GM20431 (cell line): ENCODE data around the gene KCNN2.

Experiments used
- in situ Hi-C: fragments of 300-500 bp; cut with MseI, MboI; formaldehyde crosslinking; loops from one replicate; pipeline ENCODE4 v1.15.0; 2020; ENCODE audit warnings: low sequenced_read_pairs; ENCODE audit not compliant: unreplicated experiment

KCNN2 gene

DNA sequence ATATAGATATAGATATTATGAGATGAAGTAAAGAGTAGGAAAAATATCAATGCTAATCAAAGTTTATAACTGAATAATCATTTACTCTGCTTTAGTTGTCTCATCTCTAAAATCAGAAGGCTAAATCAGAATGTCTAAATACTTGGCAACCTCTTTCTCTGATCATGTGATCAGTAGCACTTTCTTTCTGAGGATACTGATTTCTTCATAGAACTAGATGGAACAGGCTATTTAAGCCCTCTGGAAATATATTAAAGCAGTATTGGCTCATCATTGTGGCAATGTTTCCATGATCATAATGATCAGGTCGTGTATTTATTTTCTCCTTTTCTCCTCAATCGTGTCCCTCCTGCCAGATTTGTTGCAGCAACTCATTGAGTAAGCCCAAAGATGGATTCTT, 109.7 kb downstream of the KCNN2 start:
- in situ Hi-C loops = loop anchor here (25.0 kb wide), 1 partner anchor 784 kb away; no protein-coding TSS in a partner anchor

DNA sequence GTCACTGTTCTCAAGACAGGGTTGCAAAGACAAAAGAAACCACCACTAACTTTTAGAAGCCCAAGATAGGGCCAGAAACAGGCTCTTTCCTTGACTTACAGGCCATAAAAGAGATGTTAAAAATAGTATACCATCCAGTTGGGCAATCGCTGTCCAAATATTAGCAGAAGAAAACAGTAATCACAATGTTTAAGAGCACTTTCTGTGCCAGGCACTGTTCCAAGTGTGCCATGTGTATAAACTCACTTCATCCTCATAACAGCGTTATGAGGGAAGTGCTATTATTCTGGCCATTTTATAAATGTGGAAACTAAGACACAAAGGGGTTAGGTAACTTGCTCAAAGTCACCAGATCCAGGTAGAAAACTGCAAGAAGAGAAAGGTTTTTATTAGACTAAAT, 111.7 kb downstream of the KCNN2 start:
- in situ Hi-C loops = loop anchor here (25.0 kb wide), 1 partner anchor 786 kb away; no protein-coding TSS in a partner anchor

DNA sequence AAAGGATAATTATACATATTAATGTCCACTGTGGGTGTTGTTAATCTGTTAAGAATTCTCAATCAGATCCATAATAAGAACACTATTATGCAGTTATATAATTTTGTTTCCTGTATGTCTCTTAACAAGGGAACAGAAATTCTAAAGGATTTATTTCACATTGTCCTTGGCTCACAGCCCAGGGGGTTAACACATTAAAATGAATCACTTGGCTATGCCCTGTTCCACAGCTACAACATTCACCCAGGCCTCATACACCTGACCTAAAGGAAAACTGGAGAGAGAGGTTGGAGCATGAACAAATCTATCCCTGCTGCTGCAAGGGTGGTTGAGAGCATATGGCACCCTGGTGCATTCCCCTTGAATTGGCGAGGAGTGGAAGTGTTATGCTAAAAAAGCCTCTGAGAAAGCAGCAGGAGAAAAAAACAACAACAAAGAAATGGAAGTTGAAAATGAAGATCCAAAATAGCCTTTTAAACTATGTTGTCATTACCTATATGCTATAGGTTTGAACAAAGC, 116.0 kb downstream of the KCNN2 start:
- in situ Hi-C loops = no loop called here

DNA sequence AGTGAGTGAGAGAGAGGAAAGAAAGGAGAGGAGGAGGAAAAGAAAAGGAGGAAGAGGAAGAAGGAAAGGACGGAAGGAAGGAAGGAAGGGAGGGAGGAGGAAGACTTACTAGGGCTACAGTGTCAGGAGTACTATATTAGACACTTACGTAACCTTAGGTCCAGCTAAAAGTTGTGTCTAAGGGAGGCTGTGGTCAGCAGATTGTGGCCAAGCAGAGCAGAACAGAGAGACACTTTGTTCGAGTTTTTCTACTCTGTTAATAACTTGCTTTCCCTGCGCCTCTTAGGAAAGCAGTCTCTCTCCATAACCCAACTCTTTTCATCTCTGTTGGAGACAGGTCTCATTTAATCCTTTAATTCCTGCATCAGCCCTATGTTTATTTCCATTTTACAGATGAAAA, 138.9 kb downstream of the KCNN2 start:
- in situ Hi-C loops = no loop called here

DNA sequence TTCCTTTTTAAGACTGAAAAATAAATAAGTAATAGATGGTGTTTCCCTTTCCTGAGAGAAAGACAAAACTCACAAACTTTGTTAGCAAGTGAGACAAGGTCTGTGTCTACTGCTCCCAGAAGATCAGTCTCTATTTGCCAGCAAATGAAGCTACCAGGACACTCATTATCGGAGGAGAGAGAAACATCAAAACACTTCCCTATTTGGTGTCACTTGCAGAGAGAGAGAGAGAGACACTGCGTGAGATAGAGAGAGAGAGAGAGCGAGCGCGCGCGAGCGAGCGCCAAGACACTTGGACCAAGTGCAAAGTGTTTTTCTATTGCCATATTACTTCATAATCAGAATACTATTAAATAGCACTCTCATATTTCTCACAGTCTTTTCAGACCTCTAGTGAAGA, 142.7 kb downstream of the KCNN2 start:
- in situ Hi-C loops = no loop called here

DNA sequence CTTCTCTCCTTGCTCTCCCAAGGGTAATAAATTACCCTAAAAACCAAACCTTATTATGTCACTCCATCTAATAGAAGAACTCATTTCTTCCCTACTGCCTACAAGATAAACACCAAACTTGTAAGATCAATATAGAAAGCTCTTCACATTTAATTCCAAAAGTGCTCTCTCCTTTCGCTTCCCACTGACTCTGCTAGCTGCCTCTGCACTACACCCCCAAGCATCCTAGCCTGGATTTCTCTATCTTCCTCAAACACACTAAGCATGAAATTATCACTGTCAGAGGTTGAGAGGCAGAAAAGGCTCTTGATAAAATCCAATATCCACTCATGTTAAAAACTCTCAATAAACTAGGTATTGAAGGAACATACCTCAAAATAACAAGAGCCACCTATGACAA, 162.4 kb downstream of the KCNN2 start:
- in situ Hi-C loops = no loop called here

DNA sequence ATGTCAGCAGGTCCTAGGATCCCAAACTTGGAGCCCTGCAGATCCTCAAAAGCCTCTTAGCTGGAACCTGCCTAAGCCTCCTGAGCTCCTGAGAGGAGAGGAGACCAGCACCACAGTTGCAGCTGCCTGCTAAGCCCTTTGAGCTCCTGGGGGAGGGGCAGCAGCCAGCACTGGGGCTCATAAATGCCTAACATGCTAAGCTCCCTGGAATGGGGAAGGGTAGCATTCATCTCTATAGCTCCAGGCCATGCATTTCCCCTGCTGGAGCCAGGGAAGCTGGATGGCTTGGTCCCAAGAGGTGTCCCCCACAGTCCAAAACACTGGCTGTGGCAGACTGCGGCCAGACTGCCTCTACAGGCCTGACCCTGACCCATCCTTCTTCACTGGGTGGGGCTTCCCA, 182.7 kb downstream of the KCNN2 start:
- in situ Hi-C loops = no loop called here
